GM21619 (cell line): ENCODE data around the gene SESN2.

ENCODE experiments used
- ATAC-seq: cut with Tn5 transposase; IDR thresholded peaks from one replicate; pipeline ENCODE4 v1.9.1; 2021; ENCODE audit not compliant: unreplicated experiment

The SESN2 gene, protein sequence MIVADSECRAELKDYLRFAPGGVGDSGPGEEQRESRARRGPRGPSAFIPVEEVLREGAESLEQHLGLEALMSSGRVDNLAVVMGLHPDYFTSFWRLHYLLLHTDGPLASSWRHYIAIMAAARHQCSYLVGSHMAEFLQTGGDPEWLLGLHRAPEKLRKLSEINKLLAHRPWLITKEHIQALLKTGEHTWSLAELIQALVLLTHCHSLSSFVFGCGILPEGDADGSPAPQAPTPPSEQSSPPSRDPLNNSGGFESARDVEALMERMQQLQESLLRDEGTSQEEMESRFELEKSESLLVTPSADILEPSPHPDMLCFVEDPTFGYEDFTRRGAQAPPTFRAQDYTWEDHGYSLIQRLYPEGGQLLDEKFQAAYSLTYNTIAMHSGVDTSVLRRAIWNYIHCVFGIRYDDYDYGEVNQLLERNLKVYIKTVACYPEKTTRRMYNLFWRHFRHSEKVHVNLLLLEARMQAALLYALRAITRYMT

DNA sequence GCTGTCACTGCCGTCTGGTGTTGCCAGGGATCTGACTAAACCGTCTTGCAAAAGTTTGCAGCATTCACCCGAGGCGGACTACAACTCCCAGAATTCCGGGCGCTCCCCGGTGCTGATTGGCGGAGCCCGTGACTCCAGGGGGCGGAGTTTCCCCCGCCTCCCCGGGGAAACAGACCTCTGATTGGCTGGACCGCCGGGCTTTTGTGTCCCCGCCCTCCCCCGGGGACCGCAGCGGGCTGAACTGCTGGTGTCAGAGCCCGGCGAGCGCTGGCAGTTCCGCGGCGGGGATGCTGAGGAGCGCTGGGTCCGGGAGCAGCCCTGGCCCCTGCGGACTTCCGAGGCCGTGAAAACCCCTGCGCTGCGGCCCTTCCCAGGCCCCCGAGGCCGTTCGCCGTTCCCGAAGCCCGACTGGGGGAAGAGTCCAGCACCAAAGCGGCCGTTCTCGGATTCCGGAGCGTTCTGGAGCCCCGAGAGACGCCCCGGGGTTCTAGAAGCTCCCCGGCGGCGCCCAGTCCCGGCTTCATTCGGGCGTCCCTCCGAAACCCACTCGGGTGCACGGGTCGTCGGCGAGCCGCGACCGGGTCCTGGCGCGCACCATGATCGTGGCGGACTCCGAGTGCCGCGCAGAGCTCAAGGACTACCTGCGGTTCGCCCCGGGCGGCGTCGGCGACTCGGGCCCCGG lies at the start of gene SESN2:
Gene SESN2 (plus strand): TSS at position 267 of the 682 bp plus-strand sequence. CDS start 330 bp downstream, at position 597.
- peak; percentile 92 for ATAC-seq

DNA sequence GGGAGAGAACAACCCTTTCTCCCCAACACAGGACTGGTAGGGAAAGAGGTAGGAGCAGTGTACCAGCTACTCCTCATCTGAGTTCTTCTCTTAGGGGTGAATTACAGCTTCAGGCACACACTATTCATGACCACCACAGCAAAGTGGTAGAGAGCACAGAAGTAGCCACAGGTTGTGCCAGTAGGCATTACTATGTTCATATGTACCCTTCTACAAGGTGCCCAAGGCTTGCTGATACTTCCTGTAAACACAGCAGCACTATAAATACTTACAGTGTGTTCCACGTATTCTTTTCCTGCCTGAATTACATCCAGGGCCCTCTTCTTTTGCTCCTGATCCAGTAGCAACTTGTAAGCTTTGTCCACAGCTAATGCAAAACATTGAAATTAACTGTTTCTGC lies 49.6 kb upstream of the SESN2 start:
- no peak for ATAC-seq

DNA sequence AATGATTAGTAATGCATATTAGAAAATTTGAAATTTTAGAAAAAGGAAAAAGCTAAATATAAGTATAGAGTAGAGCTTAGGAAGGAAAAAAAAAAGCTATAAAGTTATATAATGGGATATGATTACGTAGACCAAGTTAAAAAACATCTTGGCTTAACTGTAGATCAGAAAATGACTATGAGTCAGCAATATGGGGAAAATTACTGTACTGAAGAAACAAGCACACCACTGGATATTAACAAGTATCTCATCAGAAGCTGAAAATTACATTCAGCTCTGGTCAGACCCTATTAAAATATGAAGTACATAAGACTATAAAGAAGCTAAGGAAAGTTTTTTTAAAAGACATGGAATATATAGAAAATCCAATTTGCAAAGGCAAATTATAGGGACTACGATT lies 46.0 kb upstream of the SESN2 start:
- no peak for ATAC-seq

DNA sequence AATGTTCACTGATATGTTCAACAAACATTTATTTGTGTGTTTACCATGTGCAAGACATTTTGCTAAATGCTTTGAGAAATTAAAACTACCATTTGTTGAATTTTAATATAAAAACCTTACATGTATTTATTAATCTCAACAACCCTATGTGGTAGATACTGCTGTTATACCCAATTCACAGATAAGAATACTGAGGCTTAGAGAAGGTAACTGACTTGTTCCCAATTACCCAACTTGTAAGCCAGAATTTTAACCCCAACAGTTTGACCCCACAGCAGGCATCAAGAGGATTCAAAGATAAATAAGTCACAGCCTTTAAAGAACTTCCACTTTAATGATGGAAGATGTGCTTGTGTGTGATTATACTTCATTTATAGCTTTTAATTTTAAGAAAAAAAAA lies 30.2 kb upstream of the SESN2 start:
- no peak for ATAC-seq

DNA sequence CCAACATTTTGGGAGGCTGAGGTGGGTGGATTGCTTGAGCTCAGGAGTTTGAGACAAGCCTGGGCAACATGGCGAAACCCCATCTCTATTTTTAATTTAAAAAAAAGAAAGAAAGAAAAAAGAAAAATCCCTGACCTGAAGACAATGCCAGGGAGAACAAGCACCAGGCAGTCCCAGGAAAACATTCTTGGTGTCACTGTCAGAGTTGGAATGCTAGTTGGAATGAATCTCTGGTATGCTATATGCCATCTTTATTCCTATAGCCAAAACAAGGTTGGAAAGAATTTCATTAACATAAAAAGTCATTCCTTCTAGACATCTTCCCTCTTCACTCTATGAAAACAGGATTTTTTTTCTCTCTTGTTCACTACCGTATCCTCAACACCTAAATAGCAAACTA lies 29.3 kb upstream of the SESN2 start:
- no peak for ATAC-seq

DNA sequence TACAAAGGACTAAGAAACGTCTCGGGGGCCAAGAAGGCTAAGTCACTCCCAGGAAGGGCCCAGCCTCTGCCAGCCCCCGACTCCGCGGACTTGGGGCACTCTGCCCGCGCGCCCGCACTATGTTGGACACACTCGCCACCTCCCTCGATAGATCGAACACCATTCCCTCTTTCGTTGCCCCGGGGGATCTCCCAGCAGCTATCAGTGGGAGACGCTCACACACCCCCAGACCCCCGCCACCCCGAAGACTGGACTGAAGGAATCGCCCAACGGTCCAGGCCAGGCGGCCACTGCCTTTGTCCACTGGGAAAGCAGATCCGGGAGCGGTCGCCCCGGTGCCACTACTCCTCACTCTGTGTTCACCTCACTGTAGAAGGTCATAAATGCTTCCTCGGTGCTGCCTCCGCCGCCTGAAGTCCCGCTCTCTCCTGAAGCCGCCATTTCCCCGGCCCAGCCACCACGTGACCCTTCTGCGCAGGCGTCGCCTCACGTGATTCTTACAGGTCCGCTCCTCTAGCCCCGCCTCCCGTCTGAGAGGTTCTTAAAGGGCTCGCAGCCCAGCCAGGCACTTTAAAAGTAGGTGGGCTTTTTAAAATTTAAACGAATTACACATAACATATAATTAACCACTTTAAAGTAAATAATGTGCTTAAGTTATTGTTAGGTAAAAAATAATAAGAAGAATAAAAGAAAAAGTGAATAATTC lies 26.6 kb upstream of the SESN2 start, which contains the start of gene DNAJC8:
Gene DNAJC8 (minus strand): TSS at position 472 of the 706 bp plus-strand sequence. CDS start 31 bp downstream, at position 441.
- ATAC-seq = peak; percentile 40

DNA sequence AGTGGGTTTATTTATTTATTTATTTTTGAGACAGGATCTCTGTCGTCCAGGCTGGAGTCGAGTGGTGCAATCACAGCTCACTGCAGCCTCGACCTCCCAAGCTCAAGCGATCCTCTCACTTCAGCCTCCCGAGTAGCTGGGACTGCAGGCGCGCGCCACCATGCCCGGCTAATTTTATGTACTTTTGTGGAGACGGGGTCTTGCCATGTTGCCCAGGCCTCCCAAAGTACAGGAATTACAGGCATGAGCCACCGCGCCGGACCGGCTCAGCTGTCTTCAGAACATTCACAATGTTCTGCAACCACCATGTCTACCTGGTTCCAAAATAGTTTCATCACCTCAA lies 26.1 kb upstream of the SESN2 start:
- ATAC-seq = no peak

DNA sequence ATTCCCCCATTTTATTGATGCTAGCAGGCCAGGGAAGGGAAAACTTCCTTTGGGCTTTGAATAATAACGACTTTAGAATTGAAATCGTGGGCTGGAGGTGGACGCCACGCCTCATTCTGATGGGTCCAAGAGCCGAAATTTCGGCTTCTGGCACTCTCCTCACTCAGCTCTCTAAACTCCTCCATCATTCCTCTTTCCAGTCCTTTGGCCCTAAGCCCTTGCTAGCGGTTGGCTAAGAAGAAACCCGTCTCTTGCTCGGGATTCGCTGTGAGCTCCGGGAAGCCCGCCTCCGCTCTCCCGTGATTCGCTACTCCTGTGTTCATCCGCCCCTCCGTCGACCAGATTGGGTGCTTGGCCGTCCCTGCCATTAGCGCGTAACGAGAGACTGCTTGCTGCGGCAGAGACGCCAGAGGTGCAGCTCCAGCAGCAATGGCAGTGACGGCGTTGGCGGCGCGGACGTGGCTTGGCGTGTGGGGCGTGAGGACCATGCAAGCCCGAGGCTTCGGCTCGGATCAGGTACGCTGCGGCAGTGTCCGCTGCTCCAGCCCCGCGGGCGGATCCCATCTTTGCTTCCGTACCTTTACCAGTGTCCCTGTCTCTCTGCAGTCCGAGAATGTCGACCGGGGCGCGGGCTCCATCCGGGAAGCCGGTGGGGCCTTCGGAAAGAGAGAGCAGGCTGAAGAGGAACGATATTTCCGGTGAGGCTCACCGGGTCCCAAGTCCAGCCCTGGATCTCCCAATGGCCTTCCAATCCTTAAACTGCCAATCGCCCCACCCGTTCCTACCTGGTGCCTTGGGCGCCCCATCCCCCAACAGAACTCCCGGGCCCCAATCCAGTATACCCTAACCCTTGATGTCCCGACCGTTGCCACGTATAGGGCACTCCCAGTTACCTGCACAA lies 23.3 kb upstream of the SESN2 start, which contains the start of gene ATP5IF1:
Gene ATP5IF1 (plus strand): TSS at position 370 of the 901 bp plus-strand sequence. CDS start 60 bp downstream, at position 430.
- peak; percentile 88 for ATAC-seq

DNA sequence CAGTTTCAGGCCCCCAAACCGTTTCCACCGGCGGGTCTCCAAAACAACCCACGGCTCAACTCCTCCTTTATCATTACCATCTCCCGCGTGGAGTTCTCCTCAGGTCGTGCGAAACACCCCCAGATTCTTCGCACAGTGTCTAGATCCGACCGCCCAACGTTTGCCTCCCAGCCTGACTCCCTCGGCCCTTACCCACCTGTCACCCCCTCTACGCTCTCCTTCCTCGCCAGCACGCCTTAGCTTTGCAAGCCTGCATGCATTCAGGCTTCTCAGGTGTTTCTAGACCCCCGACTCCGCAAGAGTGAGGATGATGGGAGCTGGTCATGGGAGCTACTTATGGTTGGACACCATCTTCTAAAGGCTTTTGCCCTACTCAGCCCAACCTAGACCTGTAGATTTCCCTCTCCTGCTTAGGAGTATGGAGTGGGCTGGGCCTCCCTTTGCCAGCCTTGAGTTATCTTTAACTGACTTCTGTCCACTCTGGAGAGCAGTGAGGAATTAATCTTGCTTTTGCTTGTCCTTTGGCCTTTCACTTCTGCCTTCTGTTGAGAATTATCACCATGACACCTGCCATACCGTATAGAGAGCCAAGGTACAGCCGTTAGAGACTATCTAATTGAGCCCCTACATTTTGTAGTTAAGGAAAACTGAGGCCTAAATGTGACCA lies 22.5 kb upstream of the SESN2 start:
- no peak for ATAC-seq

DNA sequence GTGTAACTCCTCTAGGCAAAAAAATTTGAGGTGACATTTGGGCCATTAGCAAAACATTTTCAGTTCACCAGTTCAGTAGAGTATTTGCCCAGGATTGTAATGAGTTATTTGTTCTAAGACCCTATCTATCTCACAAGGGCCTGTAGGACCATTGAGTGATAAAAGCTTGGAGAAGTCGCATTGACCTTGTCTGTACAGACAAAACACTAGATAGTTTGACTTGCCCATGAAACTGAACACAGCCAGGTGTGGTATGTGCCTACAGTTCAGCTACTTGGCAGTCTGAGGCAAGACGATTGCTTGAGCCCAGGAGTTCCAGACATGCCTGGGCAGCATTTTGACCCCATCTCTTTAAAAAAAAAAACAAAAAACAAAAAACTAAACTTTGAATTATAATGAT lies 20.3 kb upstream of the SESN2 start:
- no peak for ATAC-seq

DNA sequence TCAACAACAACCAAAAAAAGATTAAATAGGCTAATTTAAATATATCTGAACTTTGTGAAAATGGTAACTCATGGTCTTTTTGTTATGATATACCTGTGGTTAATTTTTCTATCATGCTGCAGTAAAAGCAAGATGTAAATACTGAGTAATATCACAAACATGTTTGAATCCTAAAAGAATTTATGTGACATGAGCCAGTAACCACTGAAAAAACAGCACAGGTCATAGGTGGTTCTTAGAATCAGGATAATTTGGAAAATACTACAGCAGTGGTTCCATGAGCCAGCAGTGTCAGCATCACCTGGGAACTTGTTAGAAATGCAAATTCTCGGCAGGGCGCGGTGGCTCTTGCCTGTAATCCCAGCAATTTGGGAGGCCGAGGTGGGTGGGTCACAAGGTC lies 19.3 kb upstream of the SESN2 start:
- ATAC-seq = no peak

DNA sequence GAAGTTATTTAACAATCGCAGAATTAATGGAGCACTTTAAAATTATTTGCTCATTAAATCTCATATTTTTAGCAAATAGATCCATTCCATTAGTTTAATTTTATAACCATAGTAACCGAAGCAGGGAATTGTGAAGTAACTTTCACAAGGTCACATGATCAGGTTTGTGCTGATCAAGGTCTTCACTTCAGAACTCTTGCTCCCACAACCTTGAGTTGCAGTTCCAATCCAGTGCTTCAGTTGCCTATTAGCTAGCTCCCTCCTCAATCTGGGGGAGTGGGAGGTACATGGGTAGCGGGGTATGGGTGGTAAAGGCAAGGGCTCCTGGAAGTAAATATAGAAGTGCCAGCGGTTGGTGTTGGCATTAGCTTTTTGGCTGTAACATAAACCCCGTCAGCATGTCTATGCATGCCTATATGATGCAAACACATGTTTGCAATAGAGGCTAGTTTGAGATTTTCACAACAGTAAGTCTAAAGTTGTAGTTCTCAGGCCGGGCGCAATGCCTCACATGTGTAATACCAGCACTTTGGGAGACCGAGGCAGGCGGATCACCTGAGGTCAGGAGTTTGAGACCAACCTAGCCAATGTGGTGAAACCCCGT lies 17.6 kb upstream of the SESN2 start:
- no peak for ATAC-seq

DNA sequence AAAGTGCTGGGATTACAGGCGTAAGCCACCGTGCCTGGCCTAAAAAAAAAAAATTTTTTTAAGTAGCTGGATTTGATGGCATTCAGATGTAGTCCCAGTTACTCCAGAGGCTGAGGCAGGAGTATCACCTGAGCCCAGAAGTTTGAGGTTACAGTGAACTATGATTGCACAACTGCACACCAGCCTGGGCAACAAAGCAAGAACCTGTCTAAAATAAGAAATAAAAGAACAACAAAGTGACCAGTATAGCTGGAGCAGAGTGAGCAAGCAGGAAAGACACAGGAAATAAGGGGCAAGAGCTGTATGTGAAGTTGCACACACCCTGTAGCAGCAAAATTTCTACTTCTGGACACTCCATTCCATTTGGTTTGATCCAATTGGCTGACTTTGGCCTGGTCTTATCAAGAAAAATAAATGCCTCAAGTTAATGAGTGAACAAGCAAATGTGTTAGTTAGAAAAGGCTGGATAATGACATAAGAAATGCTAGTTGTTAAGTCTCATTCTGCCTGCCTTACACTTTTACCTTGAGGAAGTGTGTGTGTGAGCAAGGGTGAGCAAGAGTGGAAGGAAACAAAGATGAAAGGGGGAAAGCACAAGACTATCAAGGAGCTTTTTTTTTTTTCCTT lies 15.5 kb upstream of the SESN2 start:
- ATAC-seq = no peak

DNA sequence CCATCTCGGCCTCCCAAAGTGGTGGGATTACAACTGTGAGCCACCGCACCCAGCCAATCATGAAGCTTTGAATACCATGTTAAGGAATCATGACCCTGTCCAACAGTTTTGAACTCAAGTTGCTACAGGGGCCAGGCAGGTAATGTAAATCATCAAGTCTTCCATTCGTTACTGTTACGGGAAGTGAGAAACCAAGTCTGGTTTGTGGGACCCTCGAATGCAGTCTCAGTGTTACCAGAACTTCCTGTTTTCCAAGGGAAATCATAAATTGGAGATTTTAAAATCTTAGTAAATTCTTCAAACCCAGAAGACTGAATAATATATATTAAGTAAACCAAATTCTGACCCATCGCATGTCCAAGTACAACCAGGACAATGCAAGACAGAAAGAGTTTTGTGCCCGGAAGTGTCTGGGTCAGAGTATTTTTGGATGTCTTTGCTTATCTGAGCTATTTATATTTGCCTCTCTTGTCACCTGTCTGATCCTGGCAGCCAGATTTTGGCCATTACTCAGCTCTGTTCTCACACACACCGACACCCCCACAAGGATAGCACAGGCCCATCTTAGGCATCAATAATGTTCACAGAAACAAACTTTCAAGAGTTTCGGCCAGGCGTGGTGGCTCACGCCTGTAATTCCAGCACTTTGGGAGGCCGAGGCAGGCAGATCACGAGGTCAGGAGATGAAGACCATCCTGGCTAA lies 14.6 kb upstream of the SESN2 start:
- ATAC-seq = no peak

DNA sequence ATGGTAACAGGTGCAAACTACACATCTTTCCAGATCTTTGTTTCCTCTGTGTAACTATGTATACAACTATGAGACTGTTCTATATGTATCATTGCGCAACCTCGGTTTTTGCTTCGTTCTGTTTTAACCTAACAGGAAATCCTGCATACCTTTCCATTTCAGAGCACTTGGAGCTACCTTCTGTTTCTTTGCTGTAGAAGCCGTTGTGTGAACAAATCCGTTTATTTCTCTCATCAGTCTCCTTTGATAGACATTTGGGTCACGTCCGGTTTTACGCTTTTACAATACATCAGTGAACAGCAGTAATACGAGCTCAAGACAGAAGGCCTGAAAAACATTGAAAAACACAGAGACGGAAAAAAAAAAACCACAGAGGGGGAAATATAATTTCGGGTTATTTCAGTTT lies 12.9 kb upstream of the SESN2 start:
- ATAC-seq = no peak

DNA sequence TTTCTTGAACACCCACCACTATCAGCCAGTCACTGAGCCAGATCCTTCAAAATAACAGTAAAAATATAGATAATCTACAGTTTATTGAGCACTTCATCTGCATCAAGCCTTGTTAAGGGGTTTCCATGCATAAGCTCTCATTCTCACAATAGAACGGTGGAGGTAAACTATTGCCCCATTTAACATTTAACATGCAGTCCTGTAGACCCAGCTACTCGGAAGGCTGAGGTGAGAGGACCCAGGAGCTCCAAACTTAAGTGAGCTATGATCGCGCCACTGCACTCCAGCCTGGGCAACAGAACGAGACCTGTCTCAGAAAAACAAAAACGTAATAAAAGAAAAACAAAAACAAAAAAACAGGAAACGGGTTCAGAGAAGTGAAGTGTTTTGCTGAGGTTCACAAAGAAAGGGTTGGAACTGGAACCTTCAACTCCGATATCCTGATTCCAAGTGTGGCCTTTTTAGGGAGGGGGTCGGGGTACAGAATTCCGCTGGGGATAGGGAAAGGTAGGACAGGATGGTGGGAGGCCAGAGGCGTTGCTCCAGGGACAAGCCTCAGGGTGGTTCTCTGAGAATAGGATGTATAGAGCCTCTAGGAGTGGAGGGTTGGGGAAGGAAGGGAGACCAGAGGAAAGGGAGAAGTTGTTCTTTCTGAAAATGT lies 11.6 kb upstream of the SESN2 start:
- no peak for ATAC-seq

DNA sequence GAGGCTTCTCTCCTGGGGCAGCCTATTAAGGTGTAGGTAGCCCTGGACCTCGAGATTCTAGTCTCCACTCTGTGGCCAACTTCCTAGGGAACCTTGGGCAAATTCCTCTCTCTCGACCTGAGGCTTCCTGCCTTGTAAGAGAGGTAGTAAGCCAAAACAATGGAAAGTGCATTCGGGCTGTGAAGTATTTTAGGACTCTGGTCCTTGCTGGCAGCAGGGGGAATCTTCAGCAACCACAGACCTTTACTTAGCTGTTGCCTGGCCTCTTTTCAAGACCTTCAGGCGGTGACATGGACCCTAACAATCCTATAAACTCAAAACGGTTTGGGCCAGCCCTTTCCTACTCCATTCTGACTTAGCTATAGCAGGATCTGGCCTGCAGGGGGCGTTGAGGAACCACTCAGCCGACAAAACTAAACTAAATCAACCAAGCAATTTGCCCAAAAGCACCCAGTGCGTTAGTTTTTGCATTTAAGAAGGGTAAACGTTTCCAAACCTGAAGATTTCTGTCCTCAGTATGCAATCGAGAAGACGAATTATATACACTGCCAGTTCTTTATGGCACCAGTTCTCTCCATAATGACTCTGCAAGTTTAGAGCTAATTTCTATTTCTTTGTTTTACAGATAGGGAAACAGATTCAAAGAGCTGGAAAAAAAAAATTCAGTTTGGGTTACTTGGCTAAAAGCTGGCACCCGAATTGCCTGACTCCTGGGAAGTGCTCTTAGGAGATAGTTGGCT lies 10.9 kb upstream of the SESN2 start:
- no peak for ATAC-seq
